ENCODE data around the gene FAHD1. TPM values are rescaled to one million over a fixed set of nuclear protein-coding genes. Genes with fewer than 3 reads are reported as not detected.

Gene FAHD1
- total and polyA plus RNA-seq, 9 donors, result 11.0 to 22.1 (median 16.5) TPM

- TF ChIP-seq POLR2A (IDR thresholded peaks at IDR 0.05), result no peak
- TF ChIP-seq CTCF (IDR thresholded peaks at IDR 0.05), result no peak
- TF ChIP-seq EP300 (IDR thresholded peaks at IDR 0.05), result no peak
- DNase-seq, result peak in 2 of 5 donors; percentile 20 to 36
- Histone ChIP-seq H3K4me3 (no peak overlapping the region), H3K9me3 (no peaks in the 10 kb centered on the region), H3K4me1 (ENCODE audit: insufficient read depth) (no peaks in the 10 kb centered on the region), H3K36me3 (no peaks in the 10 kb centered on the region), H3K27me3 (no peaks in the 10 kb centered on the region), H3K27ac (no peak overlapping the region)
- WGBS, 3 donors, result 38 to 60% (median 44%) methylated on average over 18 to 19 of the region's 19 CpGs
- intact Hi-C loops (cut with DNase I), result no loop called here
Observed at GRCh38 chr16:1788708-1789100, 38.3 kb upstream of the FAHD1 start.

- Histone ChIP-seq H3K27ac (no peak overlapping the region), H3K27me3 (no peaks in the 10 kb centered on the region), H3K4me1 (ENCODE audit: insufficient read depth) (no peaks in the 10 kb centered on the region), H3K36me3 (no peaks in the 10 kb centered on the region), H3K4me3 (no peak overlapping the region), H3K9me3 (no peaks in the 10 kb centered on the region)
- no peak for TF ChIP-seq POLR2A (IDR thresholded peaks at IDR 0.05)
- TF ChIP-seq CTCF (IDR thresholded peaks at IDR 0.05), result no peak
- TF ChIP-seq EP300 (IDR thresholded peaks at IDR 0.05), result no peak
- 85 to 90% (median 85%) methylated on average over 17 to 25 of the region's 25 CpGs for WGBS, 3 donors
- intact Hi-C loops (cut with DNase I), result no loop called here
- peak in 4 of 5 donors; percentile 20 to 36 (median 28) for DNase-seq
Observed at GRCh38 chr16:1789643-1790045, 37.4 kb upstream of the FAHD1 start.

GRCh38 chr16:1790261-1790610, 36.8 kb upstream of the FAHD1 start:
- intact Hi-C loops (cut with DNase I), result no loop called here
- Histone ChIP-seq H3K27ac (no peak overlapping the region), H3K4me3 (no peak overlapping the region), H3K27me3 (no peaks in the 10 kb centered on the region), H3K36me3 (no peaks in the 10 kb centered on the region), H3K4me1 (ENCODE audit: insufficient read depth) (no peaks in the 10 kb centered on the region), H3K9me3 (no peaks in the 10 kb centered on the region)
- DNase-seq, result no peak
- 89 to 93% (median 91%) methylated on average over 15 of the region's 15 CpGs for WGBS, 3 donors
- no peak for TF ChIP-seq EP300 (IDR thresholded peaks at IDR 0.05)
- no peak for TF ChIP-seq POLR2A (IDR thresholded peaks at IDR 0.05)
- TF ChIP-seq CTCF (IDR thresholded peaks at IDR 0.05), result no peak

- TF ChIP-seq EP300 (IDR thresholded peaks at IDR 0.05), result no peak
- no peak for TF ChIP-seq CTCF (IDR thresholded peaks at IDR 0.05)
- TF ChIP-seq POLR2A (IDR thresholded peaks at IDR 0.05), result no peak
- H3K27me3 ChIP-seq, result no peaks in the 10 kb centered on the region
- no peak overlapping the region for H3K4me3 ChIP-seq
- no peaks in the 10 kb centered on the region for H3K9me3 ChIP-seq
- no peaks in the 10 kb centered on the region for H3K4me1 ChIP-seq (ENCODE audit: insufficient read depth)
- H3K27ac ChIP-seq, result no peak overlapping the region
- DNase-seq, result peak in 4 of 5 donors; percentile 11 to 37 (median 24)
- WGBS, 3 donors, result 87 to 89% (median 87%) methylated on average over 39 to 44 of the region's 44 CpGs
- H3K36me3 ChIP-seq, result no peaks in the 10 kb centered on the region
- intact Hi-C loops (cut with DNase I), result no loop called here
Observed at GRCh38 chr16:1790611-1791255, 36.3 kb upstream of the FAHD1 start.
